Measurements from ENCODE around the gene HNRNPM. TPM values are rescaled to one million over a fixed set of nuclear protein-coding genes. Genes with fewer than 3 reads are reported as not detected.

HNRNPM gene
- total RNA-seq, 1 experiment from 2014 or later, result 204 TPM

DNA sequence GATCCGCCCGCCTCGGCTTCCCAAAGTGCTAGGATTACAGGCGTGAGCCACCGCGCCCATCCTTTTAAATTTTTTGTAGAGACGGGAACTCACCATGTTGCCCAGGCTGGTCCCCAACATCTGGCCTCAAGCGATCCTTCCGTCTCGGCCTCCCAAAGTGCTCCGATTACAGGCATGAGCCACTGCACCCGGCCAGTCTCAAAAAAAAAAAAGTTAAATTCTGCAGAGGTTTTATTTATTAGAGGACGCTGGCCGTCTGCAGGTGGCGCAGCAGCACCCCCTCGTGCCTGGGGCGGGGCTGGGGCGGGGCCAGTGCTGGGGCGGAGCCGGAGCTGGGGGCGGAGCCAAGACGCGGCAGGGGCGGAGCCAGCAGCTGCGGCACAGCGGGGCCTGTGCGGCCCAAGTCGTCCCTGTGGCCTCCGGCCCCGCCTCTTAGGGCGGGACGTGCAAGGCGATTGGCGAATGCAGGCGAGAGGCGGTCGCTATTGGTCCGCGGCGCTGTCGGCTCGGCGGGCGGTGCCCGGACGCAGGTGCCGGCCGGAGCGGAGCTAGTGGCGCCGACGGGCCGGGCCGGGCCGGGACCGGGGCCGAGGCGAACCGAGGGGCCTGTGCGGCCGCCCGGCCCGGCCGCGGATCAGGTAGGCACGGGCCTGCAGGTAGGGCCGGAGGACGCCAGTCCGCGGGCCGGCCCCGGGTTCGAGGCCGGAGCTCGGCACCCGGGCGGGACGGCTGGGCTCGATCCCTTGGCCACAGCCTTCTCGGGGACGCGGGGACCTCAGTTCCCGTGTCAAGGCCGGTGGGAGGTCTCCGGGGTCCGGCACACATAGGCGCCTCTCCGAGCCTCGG is 31.8 kb upstream of the HNRNPM start, which contains the start of gene MARCHF2:
Gene MARCHF2 (plus strand): TSS at position 523 of the 846 bp plus-strand sequence. CDS start 8,536 bp downstream, outside the sequence.
- intact Hi-C loops (cut with micrococcal nuclease; ENCODE audit: unreplicated experiment), result no loop called here
- no peaks in the 10 kb centered on the region for H3K36me3 Mint-ChIP-seq (ENCODE audit: insufficient read depth, unreplicated experiment)
- no peak within 1 kb of the TSS for H3K27ac Mint-ChIP-seq (ENCODE audit: unreplicated experiment)
- CTCF ChIA-PET, result interaction anchor here (0.6 to 1.6 kb wide), 14 partner anchors 11 to 168 kb away, joined by 3 to 8 read pairs (median 4); partner anchors contain the start of genes HNRNPM and RAB11B
- no peaks in the 10 kb centered on the region for H3K4me1 Mint-ChIP-seq (ENCODE audit: low read depth, unreplicated experiment)
- BruUV-seq (replicated peaks), result no TSS peak
- H3K27me3 Mint-ChIP-seq (ENCODE audit: unreplicated experiment), result no peaks in the 10 kb centered on the region
- no peak within 1 kb of the TSS for H3K4me3 Mint-ChIP-seq (ENCODE audit: low read depth, unreplicated experiment)
- no peaks in the 10 kb centered on the region for H3K9me3 Mint-ChIP-seq (ENCODE audit: low read depth, unreplicated experiment)
- TF ChIP-seq, protein P1, sequence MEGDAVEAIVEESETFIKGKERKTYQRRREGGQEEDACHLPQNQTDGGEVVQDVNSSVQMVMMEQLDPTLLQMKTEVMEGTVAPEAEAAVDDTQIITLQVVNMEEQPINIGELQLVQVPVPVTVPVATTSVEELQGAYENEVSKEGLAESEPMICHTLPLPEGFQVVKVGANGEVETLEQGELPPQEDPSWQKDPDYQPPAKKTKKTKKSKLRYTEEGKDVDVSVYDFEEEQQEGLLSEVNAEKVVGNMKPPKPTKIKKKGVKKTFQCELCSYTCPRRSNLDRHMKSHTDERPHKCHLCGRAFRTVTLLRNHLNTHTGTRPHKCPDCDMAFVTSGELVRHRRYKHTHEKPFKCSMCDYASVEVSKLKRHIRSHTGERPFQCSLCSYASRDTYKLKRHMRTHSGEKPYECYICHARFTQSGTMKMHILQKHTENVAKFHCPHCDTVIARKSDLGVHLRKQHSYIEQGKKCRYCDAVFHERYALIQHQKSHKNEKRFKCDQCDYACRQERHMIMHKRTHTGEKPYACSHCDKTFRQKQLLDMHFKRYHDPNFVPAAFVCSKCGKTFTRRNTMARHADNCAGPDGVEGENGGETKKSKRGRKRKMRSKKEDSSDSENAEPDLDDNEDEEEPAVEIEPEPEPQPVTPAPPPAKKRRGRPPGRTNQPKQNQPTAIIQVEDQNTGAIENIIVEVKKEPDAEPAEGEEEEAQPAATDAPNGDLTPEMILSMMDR (IDR thresholded peaks at IDR 0.05; ENCODE audit: unreplicated experiment), result peak; percentile 33
- peak; percentile 93 for DNase-seq

DNA sequence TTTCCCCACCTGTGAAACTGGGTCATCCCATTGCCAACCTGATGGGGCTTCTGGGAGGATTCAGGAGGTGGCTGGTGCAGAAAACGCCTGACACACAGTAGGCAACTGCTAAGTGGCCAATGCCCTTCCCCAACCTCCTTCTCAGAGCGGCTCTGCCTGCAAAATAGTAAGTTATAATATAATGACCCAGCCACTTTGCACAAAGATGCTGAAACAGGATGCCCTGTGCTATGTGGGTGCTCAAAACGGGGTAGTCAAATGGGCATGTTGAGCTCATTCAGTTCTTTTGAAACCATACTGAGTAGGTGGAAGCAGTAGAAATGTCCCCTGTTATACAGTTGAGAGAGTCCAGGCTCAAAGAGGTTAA is 31.2 kb upstream of the HNRNPM start:
- TF ChIP-seq, protein P1 (IDR thresholded peaks at IDR 0.05; ENCODE audit: unreplicated experiment), result no peak
- intact Hi-C loops (cut with micrococcal nuclease; ENCODE audit: unreplicated experiment), result no loop called here
- CTCF ChIA-PET, result interaction anchor here (0.5 to 1.6 kb wide), 10 partner anchors 11 to 159 kb away, joined by 3 to 8 read pairs (median 4); partner anchors contain the start of genes HNRNPM and RAB11B
- Mint-ChIP-seq H3K27ac (ENCODE audit: unreplicated experiment) (no peak overlapping the region), H3K9me3 (ENCODE audit: low read depth, unreplicated experiment) (no peaks in the 10 kb centered on the region), H3K27me3 (ENCODE audit: unreplicated experiment) (no peaks in the 10 kb centered on the region), H3K36me3 (ENCODE audit: insufficient read depth, unreplicated experiment) (no peaks in the 10 kb centered on the region), H3K4me1 (ENCODE audit: low read depth, unreplicated experiment) (no peaks in the 10 kb centered on the region), H3K4me3 (ENCODE audit: low read depth, unreplicated experiment) (no peak overlapping the region)
- no peak for DNase-seq
- BruUV-seq (replicated peaks), result no TSS peak

DNA sequence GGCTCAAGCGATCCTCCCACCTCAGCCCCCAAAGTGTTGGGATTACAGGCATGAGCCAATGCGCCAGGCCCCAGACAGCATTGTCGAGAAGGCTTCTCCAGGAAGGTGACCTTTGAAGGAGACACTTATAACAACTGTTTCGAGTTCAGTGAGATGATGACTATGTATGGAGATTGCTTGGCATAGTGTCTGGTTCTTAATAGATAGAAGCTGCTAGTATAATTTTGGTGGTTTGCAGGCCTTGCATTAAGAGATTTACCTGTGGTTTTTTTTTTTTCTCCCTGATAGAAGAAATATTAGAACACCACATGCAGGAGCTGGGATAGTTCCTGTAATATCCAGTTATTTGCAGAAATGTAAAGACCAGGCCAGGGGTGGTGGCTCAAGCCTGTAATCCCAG is 28.0 kb upstream of the HNRNPM start:
- intact Hi-C loops (cut with micrococcal nuclease; ENCODE audit: unreplicated experiment), result no loop called here
- TF ChIP-seq, protein P1 (IDR thresholded peaks at IDR 0.05; ENCODE audit: unreplicated experiment), result no peak
- no peak for DNase-seq
- CTCF ChIA-PET, result no interaction called here
- Mint-ChIP-seq H3K27ac (ENCODE audit: unreplicated experiment) (no peak overlapping the region), H3K27me3 (ENCODE audit: unreplicated experiment) (no peaks in the 10 kb centered on the region), H3K4me1 (ENCODE audit: low read depth, unreplicated experiment) (no peaks in the 10 kb centered on the region), H3K9me3 (ENCODE audit: low read depth, unreplicated experiment) (no peaks in the 10 kb centered on the region), H3K36me3 (ENCODE audit: insufficient read depth, unreplicated experiment) (no peaks in the 10 kb centered on the region), H3K4me3 (ENCODE audit: low read depth, unreplicated experiment) (no peak overlapping the region)
- BruUV-seq (replicated peaks), result no TSS peak

DNA sequence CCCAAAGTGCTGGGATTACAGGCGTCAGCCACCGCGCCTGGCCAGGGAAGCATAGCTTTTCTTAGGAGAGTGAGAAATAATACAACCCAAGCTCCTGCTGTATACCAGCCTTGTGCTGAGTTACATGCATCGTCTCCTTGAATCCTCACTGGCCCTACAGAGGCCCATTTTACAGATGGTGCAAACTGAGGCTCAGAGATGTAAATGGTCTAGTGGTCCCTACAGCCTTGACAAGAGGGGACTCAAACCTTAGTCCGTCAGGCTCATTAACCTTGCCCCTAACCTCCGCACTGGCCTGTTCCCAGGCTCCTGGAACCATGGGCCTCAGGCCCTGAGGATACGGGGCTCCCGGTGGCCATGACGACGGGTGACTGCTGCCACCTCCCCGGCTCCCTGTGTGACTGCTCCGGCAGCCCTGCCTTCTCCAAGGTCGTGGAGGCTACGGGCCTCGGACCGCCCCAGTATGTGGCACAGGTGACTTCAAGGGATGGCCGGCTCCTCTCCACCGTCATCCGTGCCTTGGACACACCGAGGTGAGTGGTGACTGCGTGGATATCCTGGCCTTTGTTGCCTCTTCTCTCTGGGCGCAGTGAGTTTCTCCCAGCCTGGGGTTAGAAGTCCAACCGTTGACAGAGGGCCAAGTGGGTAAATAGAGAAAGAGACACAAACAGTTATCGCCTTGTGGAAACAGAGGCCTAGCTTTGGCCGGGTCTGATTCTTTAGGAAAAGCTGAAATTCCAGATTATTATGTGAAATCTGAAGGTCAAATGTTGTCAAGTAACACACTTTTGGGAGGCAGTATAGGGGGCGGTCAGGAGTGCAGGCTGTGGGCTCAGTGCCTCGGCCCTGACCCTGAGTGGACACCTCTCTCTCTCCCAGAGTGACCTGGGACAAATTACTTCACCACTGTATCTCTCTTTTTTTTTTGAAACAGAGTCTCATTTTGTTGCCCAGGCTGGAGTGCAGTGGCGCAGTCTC is 23.0 kb upstream of the HNRNPM start:
- Mint-ChIP-seq H3K36me3 (ENCODE audit: insufficient read depth, unreplicated experiment) (peaks cover 6% of the 10 kb centered on the region), H3K27me3 (ENCODE audit: unreplicated experiment) (no peaks in the 10 kb centered on the region), H3K27ac (ENCODE audit: unreplicated experiment) (no peak overlapping the region), H3K4me1 (ENCODE audit: low read depth, unreplicated experiment) (no peaks in the 10 kb centered on the region), H3K4me3 (ENCODE audit: low read depth, unreplicated experiment) (no peak overlapping the region), H3K9me3 (ENCODE audit: low read depth, unreplicated experiment) (no peaks in the 10 kb centered on the region)
- intact Hi-C loops (cut with micrococcal nuclease; ENCODE audit: unreplicated experiment), result no loop called here
- DNase-seq, result no peak
- CTCF ChIA-PET, result no interaction called here
- TF ChIP-seq, protein P1 (IDR thresholded peaks at IDR 0.05; ENCODE audit: unreplicated experiment), result no peak
- BruUV-seq (replicated peaks), result no TSS peak
